Neuronal stem cell (in vitro differentiated cells): ENCODE data around the gene PLXNA1.

Experiments used
- DNase-seq: peaks from one replicate; pipeline ENCODE4 v3.0.0-alpha.2; 2013; ENCODE audit warnings: low spot score
- H2AFZ ChIP-seq: one replicate; pipeline ENCODE4 v1.6.1; 2013; ENCODE audit warnings: mild to moderate bottlenecking, low read length, inconsistent platforms
- H2AK5ac ChIP-seq: 2 replicates; pipeline ENCODE4 v1.6.1; 2013; ENCODE audit warnings: low read depth, mild to moderate bottlenecking, inconsistent platforms, low read length, moderate library complexity, mixed read lengths
- H2BK120ac ChIP-seq: 2 replicates; pipeline ENCODE4 v1.6.1; 2013; ENCODE audit warnings: low read depth, mild to moderate bottlenecking, inconsistent platforms, low read length, moderate library complexity, mixed read lengths
- H2BK12ac ChIP-seq: one replicate; pipeline ENCODE4 v1.6.1; 2013; ENCODE audit warnings: low read length, inconsistent platforms
- H2BK15ac ChIP-seq: 2 replicates; pipeline ENCODE4 v1.6.1; 2013; ENCODE audit warnings: mild to moderate bottlenecking, low read length, inconsistent platforms, mixed read lengths
- H2BK5ac ChIP-seq: one replicate; pipeline ENCODE4 v1.6.1; 2013; ENCODE audit warnings: inconsistent platforms, mild to moderate bottlenecking, low read length, moderate library complexity
- H3K14ac ChIP-seq: one replicate; pipeline ENCODE4 v1.6.1; 2013; ENCODE audit warnings: low read length, inconsistent platforms
- H3K18ac ChIP-seq: 2 replicates; pipeline ENCODE4 v1.6.1; 2013; ENCODE audit warnings: low read length, inconsistent platforms
- H3K23ac ChIP-seq: 2 replicates; pipeline ENCODE4 v1.6.1; 2013; ENCODE audit warnings: low read depth, mild to moderate bottlenecking, mixed read lengths, low read length, inconsistent platforms; ENCODE audit not compliant: poor library complexity
- H3K27ac ChIP-seq: replicated peaks from 3 replicates; pipeline ENCODE4 v1.5.1; 2013; ENCODE audit warnings: low read length, inconsistent platforms
- H3K27me3 ChIP-seq, 3 experiments: 2 replicates each; pipeline ENCODE4 v1.6.1; 2013; ENCODE audit warnings: low read length in 3 of 3, mild to moderate bottlenecking in 2 of 3, inconsistent platforms in 1 of 3, low read depth in 1 of 3, mixed read lengths in 1 of 3, moderate library complexity in 1 of 3; ENCODE audit not compliant: control insufficient read depth in 3 of 3, insufficient read depth in 3 of 3
- H3K36me3 ChIP-seq, 2 donors: replicated peaks in 1 of 2; 2 replicates each; pipeline ENCODE4 v1.6.1; 2013; ENCODE audit warnings: low read length in 2 of 2; ENCODE audit not compliant: control insufficient read depth in 2 of 2, insufficient read depth in 2 of 2
- H3K4ac ChIP-seq: 2 replicates; pipeline ENCODE4 v1.6.1; 2013; ENCODE audit warnings: inconsistent platforms, mild to moderate bottlenecking, low read length, moderate library complexity
- H3K4me1 ChIP-seq, 2 donors: 1 replicate in 1 of 2; 2 replicates in 1 of 2; pipeline ENCODE4 v1.6.1; 2013; ENCODE audit warnings: low read length in 2 of 2, low read depth in 1 of 2; ENCODE audit not compliant: control insufficient read depth in 2 of 2, insufficient read depth in 1 of 2
- H3K4me2 ChIP-seq: one replicate; pipeline ENCODE4 v1.6.1; 2013; ENCODE audit warnings: mild to moderate bottlenecking, low read length, inconsistent platforms; ENCODE audit not compliant: insufficient read depth, poor library complexity, severe bottlenecking
- H3K4me3 ChIP-seq, 2 donors: 2 replicates each; pipeline ENCODE4 v1.5.1; 2013; ENCODE audit warnings: low read length in 2 of 2, mild to moderate bottlenecking in 2 of 2, inconsistent platforms in 1 of 2, moderate library complexity in 1 of 2
- H3K79me1 ChIP-seq: one replicate; pipeline ENCODE4 v1.6.1; 2013; ENCODE audit warnings: low read depth, mild to moderate bottlenecking, inconsistent platforms, low read length, moderate library complexity
- H3K9ac ChIP-seq: one replicate; pipeline ENCODE4 v1.6.1; 2013; ENCODE audit warnings: mild to moderate bottlenecking, low read depth, low read length, inconsistent platforms; ENCODE audit not compliant: poor library complexity
- H3K9me3 ChIP-seq, 2 donors: replicated peaks in 1 of 2; 2 replicates each; pipeline versions ENCODE3 to v1.6.1; 2013; ENCODE audit warnings: low read length in 2 of 2, mild to moderate bottlenecking in 2 of 2, inconsistent platforms in 1 of 2, low read depth in 1 of 2, mixed read lengths in 1 of 2, moderate library complexity in 1 of 2; ENCODE audit not compliant: control insufficient read depth in 2 of 2, insufficient read depth in 1 of 2
- H4K8ac ChIP-seq: one replicate; pipeline ENCODE4 v1.6.1; 2013; ENCODE audit warnings: low read depth, mild to moderate bottlenecking, inconsistent platforms, low read length, moderate library complexity
- H4K91ac ChIP-seq: one replicate; pipeline ENCODE4 v1.6.1; 2013; ENCODE audit warnings: low read length, low read depth, mild to moderate bottlenecking, inconsistent platforms; ENCODE audit not compliant: poor library complexity
- WGBS, 2 donors: extraction: QIAGEN DNeasy Blood & Tissue Kit; methylation state at CpG; one replicate each; pipeline ENCODE4 v1.1.7; 2013; ENCODE audit warnings: missing lambda C conversion rate in 2 of 2, mixed read lengths in 1 of 2; ENCODE audit not compliant: insufficient read length in 2 of 2, insufficient replicate concordance in 1 of 2; ENCODE audit errors: extremely low coverage in 2 of 2; 5-methylcytosine and 5-hydroxymethylcytosine counted together

The PLXNA1 gene

DNA sequence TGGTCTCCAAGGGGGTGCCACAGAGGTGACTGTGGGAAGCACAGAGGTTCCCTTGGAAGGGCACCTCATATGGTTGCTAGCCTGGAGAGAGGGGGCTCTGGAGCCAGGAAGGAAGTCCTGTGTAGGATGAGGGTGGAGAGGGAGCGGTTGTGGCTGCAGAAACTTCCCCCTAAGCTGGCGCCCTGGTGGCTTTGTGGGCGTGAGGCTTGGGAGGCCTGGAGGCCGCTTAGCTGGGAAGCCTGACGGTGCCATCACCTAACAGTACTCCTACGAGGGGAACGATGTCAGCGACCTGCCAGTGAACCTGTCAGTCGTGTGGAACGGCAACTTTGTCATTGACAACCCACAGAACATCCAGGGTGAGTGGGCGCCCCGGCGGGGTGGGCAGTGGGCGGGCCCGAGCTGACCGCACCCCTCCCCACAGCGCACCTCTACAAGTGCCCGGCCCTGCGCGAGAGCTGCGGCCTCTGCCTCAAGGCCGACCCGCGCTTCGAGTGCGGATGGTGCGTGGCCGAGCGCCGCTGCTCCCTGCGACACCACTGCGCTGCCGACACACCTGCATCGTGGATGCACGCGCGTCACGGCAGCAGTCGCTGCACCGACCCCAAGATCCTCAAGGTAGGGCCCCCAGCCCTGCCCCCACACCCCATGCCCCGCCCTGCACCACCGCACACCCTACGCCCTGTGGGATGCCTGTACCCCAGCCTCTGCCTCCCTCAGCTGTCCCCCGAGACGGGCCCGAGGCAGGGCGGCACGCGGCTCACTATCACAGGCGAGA is 31.0 kb downstream of the PLXNA1 start:
- no peak overlapping the region for H3K4me2 ChIP-seq
- no peaks in the 10 kb centered on the region for H3K9me3 ChIP-seq
- peak overlapping the region; percentile 28 for H3K18ac ChIP-seq
- peak overlapping the region; percentile 82 for H3K14ac ChIP-seq
- no peak overlapping the region for H4K91ac ChIP-seq
- H2AK5ac ChIP-seq, result no peak overlapping the region
- H3K4me3 ChIP-seq, result no peak overlapping the region
- peaks cover 8 to 10% of the 10 kb centered on the region in 2 donors for H3K4me1 ChIP-seq
- H2BK5ac ChIP-seq, result no peak overlapping the region
- H2BK120ac ChIP-seq, result no peak overlapping the region
- no peaks in the 10 kb centered on the region for H3K27me3 ChIP-seq
- no peak overlapping the region for H3K4ac ChIP-seq
- H3K36me3 ChIP-seq, result peaks cover 61 to 82% of the 10 kb centered on the region in 2 donors
- DNase-seq, result no peak
- no peak overlapping the region for H2BK15ac ChIP-seq
- no peak overlapping the region for H2BK12ac ChIP-seq
- peaks cover 25% of the 10 kb centered on the region for H3K79me1 ChIP-seq
- H2AFZ ChIP-seq, result no peak overlapping the region
- WGBS, 2 donors, result no CpG with 5 or more reads among the region's 50 CpGs
- peak overlapping the region; percentile 65 for H3K23ac ChIP-seq
- peak overlapping the region; percentile 44 for H3K9ac ChIP-seq
- no peak overlapping the region for H4K8ac ChIP-seq
- no peak overlapping the region for H3K27ac ChIP-seq

DNA sequence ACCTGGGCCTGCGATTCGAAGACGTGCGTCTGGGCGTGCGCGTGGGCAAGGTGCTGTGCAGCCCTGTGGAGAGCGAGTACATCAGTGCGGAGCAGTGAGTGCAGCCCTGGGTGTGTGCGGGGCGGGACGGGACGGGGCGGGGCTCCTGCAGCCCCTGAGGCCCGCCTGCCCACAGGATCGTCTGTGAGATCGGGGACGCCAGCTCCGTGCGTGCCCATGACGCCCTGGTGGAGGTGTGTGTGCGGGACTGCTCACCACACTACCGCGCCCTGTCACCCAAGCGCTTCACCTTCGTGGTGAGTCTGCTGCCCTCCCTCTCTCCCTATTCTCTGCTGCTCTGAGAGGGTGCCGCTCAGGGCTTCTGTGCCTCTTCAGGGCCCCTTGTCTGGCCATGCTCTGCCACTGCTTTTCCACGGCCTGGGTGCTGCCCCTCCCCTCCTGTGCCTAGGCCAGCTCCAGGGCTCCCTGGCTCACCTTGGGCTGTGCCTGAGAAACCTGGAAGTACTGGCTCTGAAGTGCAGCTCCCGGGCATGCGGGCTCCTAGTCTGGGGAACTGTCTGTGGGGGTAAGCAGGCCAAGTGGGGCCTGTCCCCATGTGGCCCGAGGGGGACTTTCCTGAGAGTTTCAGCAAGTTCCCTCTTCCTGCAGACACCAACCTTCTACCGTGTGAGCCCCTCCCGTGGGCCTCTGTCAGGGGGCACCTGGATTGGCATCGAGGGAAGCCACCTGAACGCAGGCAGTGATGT is 31.8 kb downstream of the PLXNA1 start:
- no peak overlapping the region for H2BK5ac ChIP-seq
- no peak overlapping the region for H3K4ac ChIP-seq
- H3K14ac ChIP-seq, result peak overlapping the region; percentile 82
- H3K4me3 ChIP-seq, result no peak overlapping the region
- H2BK15ac ChIP-seq, result no peak overlapping the region
- no peaks in the 10 kb centered on the region for H3K27me3 ChIP-seq
- peaks cover 8 to 10% of the 10 kb centered on the region in 2 donors for H3K4me1 ChIP-seq
- no peak overlapping the region for H4K8ac ChIP-seq
- no peak overlapping the region for H2AK5ac ChIP-seq
- peak overlapping the region; percentile 28 for H3K18ac ChIP-seq
- H3K36me3 ChIP-seq, result peaks cover 69 to 90% of the 10 kb centered on the region in 2 donors
- no peak overlapping the region for H3K9ac ChIP-seq
- DNase-seq, result no peak
- no peaks in the 10 kb centered on the region for H3K9me3 ChIP-seq
- H3K23ac ChIP-seq, result peak overlapping the region; percentile 65
- H2BK120ac ChIP-seq, result no peak overlapping the region
- peaks cover 26% of the 10 kb centered on the region for H3K79me1 ChIP-seq
- H4K91ac ChIP-seq, result no peak overlapping the region
- WGBS, 2 donors, result no CpG with 5 or more reads among the region's 35 CpGs
- no peak overlapping the region for H2BK12ac ChIP-seq
- H3K4me2 ChIP-seq, result no peak overlapping the region
- no peak overlapping the region for H3K27ac ChIP-seq
- H2AFZ ChIP-seq, result no peak overlapping the region

DNA sequence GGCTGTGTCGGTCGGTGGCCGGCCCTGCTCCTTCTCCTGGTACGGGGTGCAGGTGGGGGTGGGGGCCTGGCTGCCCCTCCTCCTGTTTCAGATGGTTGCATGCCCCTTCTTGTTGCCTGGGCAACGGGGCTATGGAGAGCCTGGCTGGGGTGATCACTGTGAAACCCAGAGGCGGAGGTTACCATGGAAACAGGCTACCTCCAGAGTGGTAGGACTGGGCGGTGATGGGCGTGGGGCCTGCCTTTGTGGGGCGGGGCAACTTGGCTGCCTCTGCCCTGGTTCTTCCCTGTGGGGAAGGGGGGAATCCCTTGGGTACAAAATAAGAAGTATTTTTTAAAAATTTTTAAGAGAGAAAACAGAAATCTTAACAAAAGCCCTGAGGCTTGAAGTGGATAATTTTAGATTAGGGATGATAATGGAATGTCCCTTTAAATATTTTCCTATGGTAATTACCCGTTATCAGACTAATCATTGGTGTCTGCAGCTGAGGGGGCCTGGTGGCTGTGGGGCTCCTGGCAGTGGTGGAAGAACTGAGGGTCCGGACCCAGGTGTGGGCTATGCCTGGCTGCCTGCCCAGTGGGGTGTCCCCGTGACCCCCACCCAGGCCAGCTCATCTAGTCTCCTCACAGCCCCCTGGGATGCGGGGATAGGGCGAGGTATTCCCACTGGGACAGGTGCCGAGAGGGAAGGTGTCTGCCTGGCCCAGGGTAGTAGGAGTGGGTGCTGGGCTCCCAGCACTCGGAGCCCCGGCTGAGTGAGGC is 32.5 kb downstream of the PLXNA1 start:
- Histone ChIP-seq H3K9me3 (no peaks in the 10 kb centered on the region), H3K18ac (peak overlapping the region; percentile 83), H2BK15ac (no peak overlapping the region), H3K4me3 (no peak overlapping the region), H3K9ac (peak overlapping the region; percentile 60), H2BK12ac (no peak overlapping the region), H4K91ac (no peak overlapping the region), H2BK120ac (no peak overlapping the region), H2AK5ac (no peak overlapping the region), H3K4me2 (no peak overlapping the region), H3K4me1 (peaks cover 8 to 10% of the 10 kb centered on the region in 2 donors), H3K36me3 (peaks cover 74 to 97% of the 10 kb centered on the region in 2 donors), H3K27ac (no peak overlapping the region), H3K27me3 (no peaks in the 10 kb centered on the region), H4K8ac (peak overlapping the region; percentile 4), H2BK5ac (no peak overlapping the region), H3K23ac (peak overlapping the region; percentile 55), H2AFZ (no peak overlapping the region), H3K14ac (no peak overlapping the region), H3K4ac (no peak overlapping the region), H3K79me1 (peaks cover 26% of the 10 kb centered on the region)
- peak; percentile 23 for DNase-seq
- WGBS, 2 donors, result no CpG with 5 or more reads among the region's 17 CpGs

DNA sequence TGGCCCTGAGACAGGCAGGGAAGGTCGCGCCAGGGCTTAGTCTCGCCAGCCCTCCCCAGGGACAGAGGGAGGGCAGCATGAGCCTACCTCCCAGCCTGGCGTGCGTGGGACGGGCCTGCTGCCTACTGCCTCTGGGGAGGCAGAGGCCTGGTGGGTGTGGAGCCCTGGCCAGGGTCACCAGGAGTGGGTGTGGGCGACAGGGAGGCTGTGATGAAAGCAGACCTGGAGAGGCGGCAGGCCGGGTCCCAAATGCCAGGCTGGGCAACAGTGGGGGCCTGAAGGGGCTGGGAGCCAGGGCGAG is 33.1 kb downstream of the PLXNA1 start:
- Histone ChIP-seq H3K18ac (peak overlapping the region; percentile 83), H3K27ac (no peak overlapping the region), H3K9me3 (no peaks in the 10 kb centered on the region), H3K4me1 (peaks cover 8 to 10% of the 10 kb centered on the region in 2 donors), H2BK15ac (no peak overlapping the region), H2AK5ac (no peak overlapping the region), H2BK12ac (no peak overlapping the region), H2BK120ac (no peak overlapping the region), H3K4me3 (no peak overlapping the region), H3K14ac (peak overlapping the region; percentile 82), H3K4ac (no peak overlapping the region), H3K79me1 (peaks cover 26% of the 10 kb centered on the region), H3K9ac (peak overlapping the region; percentile 60), H2BK5ac (no peak overlapping the region), H3K27me3 (no peaks in the 10 kb centered on the region), H4K8ac (peak overlapping the region; percentile 4), H2AFZ (no peak overlapping the region), H3K4me2 (no peak overlapping the region), H4K91ac (no peak overlapping the region), H3K36me3 (peaks cover 78 to 97% of the 10 kb centered on the region in 2 donors), H3K23ac (peak overlapping the region; percentile 55)
- WGBS, 2 donors, result no CpG with 5 or more reads among the region's 10 CpGs
- no peak for DNase-seq
